GM12878 (cell line): ENCODE results near the gene PPP1CA. TPM values are rescaled to one million over a fixed set of nuclear protein-coding genes. Genes with fewer than 3 reads are reported as not detected.

Experiments used
- BHLHE40 ChIP-seq, 2 experiments: fragments of 450-650 bp in 1 of 2; IDR thresholded peaks; 2 replicates each; pipeline ENCODE4 v1.6.1; 2011 to 2017; ENCODE audit warnings: low read depth in 2 of 2, borderline replicate concordance in 1 of 2, improper control_type of control experiment in 1 of 2, low read length in 1 of 2, mild to moderate bottlenecking in 1 of 2
- CBFB ChIP-seq: IDR thresholded peaks from 2 replicates; pipeline ENCODE4 v1.6.1; 2016; ENCODE audit warnings: antibody characterized with exemption, low read depth
- EGR1 ChIP-seq, 2 experiments: IDR thresholded peaks; 1 replicate in 1 of 2; 2 replicates in 1 of 2; pipeline ENCODE4 v1.6.1; 2011 to 2012; ENCODE audit warnings: low read depth in 2 of 2, low read length in 2 of 2, borderline replicate concordance in 1 of 2, mild to moderate bottlenecking in 1 of 2, moderate library complexity in 1 of 2
- HCFC1 ChIP-seq: fragments of 150-350 bp; IDR thresholded peaks from 2 replicates; pipeline ENCODE4 v1.6.1; 2014; ENCODE audit warnings: low read length
- HDAC2 ChIP-seq: fragments of 200-600 bp; sonication (generic); IDR thresholded peaks from 2 replicates; pipeline ENCODE4 v1.6.1; 2017
- IRF3 ChIP-seq: fragments of 450-650 bp; IDR thresholded peaks from 2 replicates; pipeline ENCODE4 v1.6.1; 2014; ENCODE audit warnings: mild to moderate bottlenecking
- MEF2A ChIP-seq: IDR thresholded peaks from 2 replicates; pipeline ENCODE4 v1.6.1; 2011; ENCODE audit warnings: low read depth, mild to moderate bottlenecking, low read length, moderate library complexity; ENCODE audit not compliant: insufficient read depth
- NKRF ChIP-seq: fragments of 450-650 bp; conservative IDR thresholded peaks from 2 replicates; pipeline ENCODE4 v1.6.1; 2017; ENCODE audit warnings: mild to moderate bottlenecking, moderate library complexity
- NR2C2 ChIP-seq: IDR thresholded peaks from 2 replicates; pipeline ENCODE4 v1.6.1; 2011; ENCODE audit warnings: borderline replicate concordance, low read depth; ENCODE audit not compliant: control insufficient read depth, insufficient read length
- NRF1 ChIP-seq: conservative IDR thresholded peaks from 2 replicates; pipeline ENCODE4 v1.6.1; 2011; ENCODE audit warnings: mild to moderate bottlenecking, low read depth, low read length, improper control_type of control experiment
- PBX3 ChIP-seq: IDR thresholded peaks from 2 replicates; pipeline ENCODE4 v1.6.1; 2011; ENCODE audit warnings: mild to moderate bottlenecking, low read depth, low read length, moderate library complexity; ENCODE audit not compliant: insufficient replicate concordance
- RAD51 ChIP-seq: fragments of 450-650 bp; IDR thresholded peaks from 2 replicates; pipeline ENCODE4 v1.6.1; 2016; ENCODE audit warnings: moderate library complexity, mild to moderate bottlenecking, inconsistent platforms
- SP1 ChIP-seq: IDR thresholded peaks from one replicate; pipeline ENCODE4 v1.6.1; 2011; ENCODE audit warnings: low read depth, low read length
- TARDBP ChIP-seq: IDR thresholded peaks from 2 replicates; pipeline ENCODE4 v1.6.1; 2016; ENCODE audit warnings: borderline replicate concordance
- TCF3 ChIP-seq: IDR thresholded peaks from 2 replicates; pipeline ENCODE4 v1.6.1; 2012; ENCODE audit warnings: low read depth, mild to moderate bottlenecking, low read length, borderline replicate concordance; ENCODE audit not compliant: insufficient read depth
- ZBTB11 ChIP-seq: fragments of 450-650 bp; formaldehyde crosslinking; IDR thresholded peaks from 2 replicates; pipeline ENCODE4 v1.5.0; 2022; ENCODE audit warnings: mild to moderate bottlenecking, missing genetic modification characterization
- ZNF274 ChIP-seq: IDR thresholded peaks from one replicate; pipeline ENCODE4 v1.8.0; 2011; ENCODE audit not compliant: insufficient read length, insufficient read depth
- polyA plus RNA-seq, 11 experiments: library from polyadenylated mRNA; depleted of rRNA in 4 of 11; unstranded in 6 of 11; stranded (reverse) in 5 of 11; fragments of >200 nt; fragmentation: Nextera tagmentation in 4 of 11; fragmentation: Illumina TruSeq in 1 of 11; extraction: Ambion mirVana in 4 of 11; extraction: Trizol in 1 of 11; gene quantifications; 1 replicate in 1 of 11; 2 replicates in 10 of 11; pipeline versions ENCODE4 v1.2.1 to v1.2.3, GENCODE V29; 2011 to 2016; ENCODE audit warnings: inconsistent platforms in 2 of 11, missing spikeins in 2 of 11, low read depth in 1 of 11
- total RNA-seq, 4 experiments: library from RNA; depleted of rRNA in 3 of 4; stranded (reverse); fragments of >200 nt in 3 of 4; fragmentation: Illumina TruSeq in 1 of 4; extraction: Trizol in 1 of 4; gene quantifications; 2 replicates each; pipeline versions ENCODE4 v1.2.1 to v1.2.3, GENCODE V29; 2013 to 2021
- TF ChIP-seq, protein P1 (sequence below): fragments of 450-650 bp; IDR thresholded peaks from 2 replicates; pipeline ENCODE4 v1.6.1; 2017; ENCODE audit warnings: mild to moderate bottlenecking, low read depth, inconsistent platforms; ENCODE audit not compliant: poor library complexity, severe bottlenecking

PPP1CA gene
- total and polyA plus RNA-seq, 10 of the 15 experiments (the other 5 are each of a cell fraction or from before 2014, with no cell fraction given), result 26.4 to 458 (median 240) TPM

DNA sequence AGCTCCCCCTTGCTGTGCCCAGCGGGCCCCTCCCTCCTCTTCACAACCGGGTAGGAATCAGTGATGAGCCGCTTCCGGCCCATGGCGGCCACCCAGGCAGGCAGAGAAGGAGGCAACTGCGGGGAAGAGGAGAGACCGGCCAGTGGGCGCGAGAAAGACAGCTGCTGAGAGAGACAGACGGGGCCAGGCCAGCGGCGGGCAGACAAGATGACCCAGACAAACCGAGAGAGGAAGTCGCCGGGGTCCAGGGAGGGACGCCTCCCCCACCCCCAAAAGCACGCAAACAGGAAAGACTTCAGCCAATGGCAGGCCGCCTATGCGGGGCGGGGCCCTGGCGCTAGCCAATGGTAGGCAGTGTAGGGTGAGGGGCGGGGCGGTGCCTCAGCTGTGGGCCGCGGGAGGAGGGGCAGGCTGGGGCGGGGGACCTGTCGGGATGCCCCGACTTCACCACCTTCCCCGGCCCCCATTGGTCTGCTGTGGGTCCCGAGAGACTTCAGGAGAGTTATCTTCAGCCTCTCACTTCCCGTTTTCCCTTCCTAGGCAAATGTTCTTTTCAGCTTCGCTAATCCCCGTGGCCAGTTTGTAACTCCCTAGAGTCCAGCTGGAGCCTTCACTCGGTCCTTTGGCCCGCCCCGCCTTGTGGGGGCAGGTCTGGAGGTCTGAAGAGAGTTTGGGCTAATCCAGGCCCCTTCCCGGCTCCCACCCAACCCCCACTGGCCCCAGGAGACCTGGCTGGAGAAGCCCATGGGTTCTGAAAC is 48.2 kb downstream of the PPP1CA start, which contains the start of gene POLD4 (continued):
- no peak for TF ChIP-seq EGR1 (IDR thresholded peaks at IDR 0.05; ENCODE audit: borderline replicate concordance in 1 of 2, low read depth in 2 of 2, low read length in 2 of 2)
- TF ChIP-seq BHLHE40 (IDR thresholded peaks at IDR 0.05; ENCODE audit: borderline replicate concordance in 1 of 2, low read depth in 2 of 2, low read length in 1 of 2), result peak; percentile 23 to 50; a peak in 1 of 4 replicates
- no peak for TF ChIP-seq NR2C2
- TF ChIP-seq PBX3, result no peak
- TF ChIP-seq ZBTB11 (CRISPR knock-in tag), result no peak
- no peak for TF ChIP-seq NRF1
- no peak for TF ChIP-seq RAD51
- peak; percentile 9; the same call in 1 of the 2 replicates for TF ChIP-seq HCFC1
- TF ChIP-seq SP1, result peak; percentile 94
- no peak for TF ChIP-seq HDAC2
- TF ChIP-seq TCF3, result 0 out of 2 replicates have a peak, but pooled peaks have one; percentile 26
- TF ChIP-seq IRF3, result no peak
- TF ChIP-seq MEF2A, result 0 out of 2 replicates have a peak, but pooled peaks have one; percentile 35
- peak; percentile 90 for TF ChIP-seq NKRF
- TF ChIP-seq ZNF274, result no peak
- TF ChIP-seq CBFB, result peak; percentile 80
- 0 out of 2 replicates have a peak, but pooled peaks have one; percentile 30 for TF ChIP-seq TARDBP
- TF ChIP-seq, protein P1, sequence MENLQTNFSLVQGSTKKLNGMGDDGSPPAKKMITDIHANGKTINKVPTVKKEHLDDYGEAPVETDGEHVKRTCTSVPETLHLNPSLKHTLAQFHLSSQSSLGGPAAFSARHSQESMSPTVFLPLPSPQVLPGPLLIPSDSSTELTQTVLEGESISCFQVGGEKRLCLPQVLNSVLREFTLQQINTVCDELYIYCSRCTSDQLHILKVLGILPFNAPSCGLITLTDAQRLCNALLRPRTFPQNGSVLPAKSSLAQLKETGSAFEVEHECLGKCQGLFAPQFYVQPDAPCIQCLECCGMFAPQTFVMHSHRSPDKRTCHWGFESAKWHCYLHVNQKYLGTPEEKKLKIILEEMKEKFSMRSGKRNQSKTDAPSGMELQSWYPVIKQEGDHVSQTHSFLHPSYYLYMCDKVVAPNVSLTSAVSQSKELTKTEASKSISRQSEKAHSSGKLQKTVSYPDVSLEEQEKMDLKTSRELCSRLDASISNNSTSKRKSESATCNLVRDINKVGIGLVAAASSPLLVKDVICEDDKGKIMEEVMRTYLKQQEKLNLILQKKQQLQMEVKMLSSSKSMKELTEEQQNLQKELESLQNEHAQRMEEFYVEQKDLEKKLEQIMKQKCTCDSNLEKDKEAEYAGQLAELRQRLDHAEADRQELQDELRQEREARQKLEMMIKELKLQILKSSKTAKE, result peak; percentile 91
